ENCODE data around the gene SRA1.
A peak's percentile ranks its signal among the peaks of the same experiment; 100 is the strongest.
"Not testable (repeated sequence)": the region's sequence is repeated elsewhere in the genome, so short reads cannot be mapped to it uniquely, and the experiment has no call there.

The SRA1 gene

GRCh38 chr5:140607031-140607430, 49.8 kb upstream of the SRA1 start:
- ChIA-PET POLR2A (no interaction called here), CTCF (no interaction called here)
- Histone ChIP-seq H3K36me3 (ENCODE audit: control insufficient read depth in 2 of 2, insufficient read depth in 1 of 2, low read length in 2 of 2) (no peaks in the 10 kb centered on the region), H3K4me1 (ENCODE audit: control insufficient read depth, insufficient read depth, low read length) (no peaks in the 10 kb centered on the region), H3K4me3 (ENCODE audit: low read depth, low read length) (no peak overlapping the region), H3K27ac (ENCODE audit: extremely low read depth, low read depth, low read length) (no peak overlapping the region), H3K9me3 (ENCODE audit: control insufficient read depth, insufficient read depth, low read depth, low read length) (no peaks in the 10 kb centered on the region)
- peak; percentile 9; the same call in 1 of the 2 replicates for TF ChIP-seq ZNF146 (tag by site-specific recombination; IDR thresholded peaks at IDR 0.05)
- TF ChIP-seq ZNF10 (tag by site-specific recombination; IDR thresholded peaks at IDR 0.05), result no peak
- no peak for TF ChIP-seq ZNF585B (tag by site-specific recombination; IDR thresholded peaks at IDR 0.05)

DNA sequence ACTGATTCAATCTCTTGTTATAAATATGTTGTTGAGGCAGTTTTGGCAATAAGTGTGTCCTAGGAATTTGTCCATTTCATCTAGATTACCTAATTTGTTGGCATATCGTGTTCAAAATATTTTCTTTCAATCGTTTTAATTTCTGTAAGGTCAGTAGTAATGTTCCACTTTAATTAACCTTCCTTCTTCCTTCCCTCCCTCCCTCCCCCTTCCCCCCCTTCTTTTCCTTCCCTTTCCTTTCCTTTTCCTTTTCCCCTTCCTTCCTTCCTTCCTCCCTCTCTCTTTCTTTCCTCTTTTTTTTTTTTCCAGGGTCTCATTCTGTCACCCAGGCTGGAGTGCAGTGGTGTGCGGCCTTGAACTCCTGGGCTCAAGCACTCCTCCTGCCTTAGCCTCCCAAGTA, 48.6 kb upstream of the SRA1 start:
- Histone ChIP-seq H3K4me3 (ENCODE audit: low read depth, low read length) (no peak overlapping the region), H3K27ac (ENCODE audit: extremely low read depth, low read depth, low read length) (no peak overlapping the region), H3K9me3 (ENCODE audit: control insufficient read depth, insufficient read depth, low read depth, low read length) (no peaks in the 10 kb centered on the region), H3K36me3 (ENCODE audit: control insufficient read depth in 2 of 2, insufficient read depth in 1 of 2, low read length in 2 of 2) (no peaks in the 10 kb centered on the region), H3K4me1 (ENCODE audit: control insufficient read depth, insufficient read depth, low read length) (no peaks in the 10 kb centered on the region)
- no peak for TF ChIP-seq ZIC2 (tag by site-specific recombination; IDR thresholded peaks at IDR 0.05)
- ChIA-PET POLR2A (interaction anchor here (0.6 to 0.7 kb wide), 2 partner anchors 27 to 48 kb away, joined by 3 to 6 read pairs; partner anchors contain the start of gene CD14), CTCF (no interaction called here)

DNA sequence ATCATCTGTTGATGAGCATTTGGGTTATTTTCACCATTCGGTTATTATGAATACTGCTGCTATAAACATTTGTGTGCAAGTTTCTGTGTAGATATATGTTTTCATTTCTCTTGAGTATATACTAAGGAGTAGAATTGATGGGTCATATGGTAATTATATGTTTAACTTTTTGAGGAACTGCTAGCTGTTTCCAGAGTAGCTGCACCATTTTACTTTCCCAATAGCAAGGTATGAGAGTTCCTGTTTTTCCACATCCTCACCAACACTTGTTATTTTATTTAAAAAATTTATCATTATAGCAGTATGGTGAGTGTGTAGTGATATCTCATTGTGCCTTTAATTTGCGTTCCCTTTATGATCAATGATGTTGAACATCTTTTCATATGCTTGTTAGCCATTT, 46.5 kb upstream of the SRA1 start:
- ChIA-PET CTCF (interaction anchor here (0.5 to 0.9 kb wide), 3 partner anchors 20 to 230 kb away, joined by 3 to 4 read pairs (median 4); no protein-coding TSS in a partner anchor), POLR2A (no interaction called here)
- no peak overlapping the region for H3K27ac ChIP-seq (ENCODE audit: extremely low read depth, low read depth, low read length)

DNA sequence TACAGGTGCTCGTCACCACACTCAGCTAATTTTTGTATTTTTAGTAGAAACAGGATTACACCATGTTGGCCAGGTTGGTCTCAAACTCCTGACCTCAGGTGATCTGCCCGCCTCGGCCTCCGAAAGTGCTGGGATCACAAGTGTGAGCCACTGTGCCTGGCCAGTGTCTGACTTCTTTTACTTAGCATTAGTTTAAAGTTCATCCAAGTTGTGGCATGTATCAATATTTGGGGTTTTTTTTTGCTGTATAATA, 46.1 kb upstream of the SRA1 start:
- H3K4me3 ChIP-seq (ENCODE audit: low read depth, low read length); H3K9me3 ChIP-seq (ENCODE audit: control insufficient read depth, insufficient read depth, low read depth, low read length); H3K4me1 ChIP-seq (ENCODE audit: control insufficient read depth, insufficient read depth, low read length); H3K36me3 ChIP-seq (ENCODE audit: control insufficient read depth in 2 of 2, insufficient read depth in 1 of 2, low read length in 2 of 2); H3K27ac ChIP-seq (ENCODE audit: extremely low read depth, low read depth, low read length); POLR2A ChIA-PET: not testable (repeated sequence)
- CTCF ChIA-PET, result interaction anchor here (0.5 kb wide), 1 partner anchor 20 kb away, joined by 4 read pairs; no protein-coding TSS in a partner anchor

More for the DNA sequence above, 46.5 kb upstream of the SRA1 start:
- H3K36me3 ChIP-seq (ENCODE audit: control insufficient read depth in 2 of 2, insufficient read depth in 1 of 2, low read length in 2 of 2), result no peaks in the 10 kb centered on the region
- TF ChIP-seq KLF8 (tag by site-specific recombination; IDR thresholded peaks at IDR 0.05) (no peak), SALL2 (tag by site-specific recombination; IDR thresholded peaks at IDR 0.05; ENCODE audit: borderline replicate concordance) (no peak), ZNF394 (tag by site-specific recombination; IDR thresholded peaks at IDR 0.05; ENCODE audit: borderline replicate concordance) (no peak), OSR2 (tag by site-specific recombination; IDR thresholded peaks at IDR 0.05) (no peak), ZNF366 (tag by site-specific recombination; conservative IDR thresholded peaks at IDR 0.05) (no peak), ZNF423 (tag by site-specific recombination; IDR thresholded peaks at IDR 0.05) (no peak), ZNF701 (tag by site-specific recombination; IDR thresholded peaks at IDR 0.05) (no peak)
- TF ChIP-seq, protein P1, sequence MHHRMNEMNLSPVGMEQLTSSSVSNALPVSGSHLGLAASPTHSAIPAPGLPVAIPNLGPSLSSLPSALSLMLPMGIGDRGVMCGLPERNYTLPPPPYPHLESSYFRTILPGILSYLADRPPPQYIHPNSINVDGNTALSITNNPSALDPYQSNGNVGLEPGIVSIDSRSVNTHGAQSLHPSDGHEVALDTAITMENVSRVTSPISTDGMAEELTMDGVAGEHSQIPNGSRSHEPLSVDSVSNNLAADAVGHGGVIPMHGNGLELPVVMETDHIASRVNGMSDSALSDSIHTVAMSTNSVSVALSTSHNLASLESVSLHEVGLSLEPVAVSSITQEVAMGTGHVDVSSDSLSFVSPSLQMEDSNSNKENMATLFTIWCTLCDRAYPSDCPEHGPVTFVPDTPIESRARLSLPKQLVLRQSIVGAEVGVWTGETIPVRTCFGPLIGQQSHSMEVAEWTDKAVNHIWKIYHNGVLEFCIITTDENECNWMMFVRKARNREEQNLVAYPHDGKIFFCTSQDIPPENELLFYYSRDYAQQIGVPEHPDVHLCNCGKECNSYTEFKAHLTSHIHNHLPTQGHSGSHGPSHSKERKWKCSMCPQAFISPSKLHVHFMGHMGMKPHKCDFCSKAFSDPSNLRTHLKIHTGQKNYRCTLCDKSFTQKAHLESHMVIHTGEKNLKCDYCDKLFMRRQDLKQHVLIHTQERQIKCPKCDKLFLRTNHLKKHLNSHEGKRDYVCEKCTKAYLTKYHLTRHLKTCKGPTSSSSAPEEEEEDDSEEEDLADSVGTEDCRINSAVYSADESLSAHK (tag by site-specific recombination; IDR thresholded peaks at IDR 0.05), result no peak
- H3K9me3 ChIP-seq (ENCODE audit: control insufficient read depth, insufficient read depth, low read depth, low read length), result no peaks in the 10 kb centered on the region
- no peaks in the 10 kb centered on the region for H3K4me1 ChIP-seq (ENCODE audit: control insufficient read depth, insufficient read depth, low read length)
- no peak overlapping the region for H3K4me3 ChIP-seq (ENCODE audit: low read depth, low read length)

DNA sequence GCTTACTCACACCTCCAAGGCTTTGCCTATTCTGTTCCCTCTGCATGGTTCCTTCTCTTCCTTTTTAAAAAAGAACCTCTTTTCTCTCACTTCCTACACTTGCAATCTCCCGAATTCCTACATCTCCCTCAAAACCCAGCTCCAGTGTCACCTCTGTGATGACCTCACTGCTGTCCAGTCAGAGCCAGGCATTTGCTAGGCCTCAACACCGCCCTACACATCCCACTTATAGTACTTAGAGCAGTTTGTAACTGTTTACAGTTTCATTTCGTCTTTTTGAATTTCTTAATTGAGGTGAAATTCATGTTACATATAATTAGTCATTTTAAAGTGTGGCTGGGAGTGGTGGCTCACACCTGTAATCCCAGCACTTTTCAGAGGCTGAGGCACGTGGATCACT, 44.9 kb upstream of the SRA1 start:
- Histone ChIP-seq H3K4me3 (ENCODE audit: low read depth, low read length) (no peak overlapping the region), H3K4me1 (ENCODE audit: control insufficient read depth, insufficient read depth, low read length) (no peaks in the 10 kb centered on the region), H3K27ac (ENCODE audit: extremely low read depth, low read depth, low read length) (no peak overlapping the region), H3K36me3 (ENCODE audit: control insufficient read depth in 2 of 2, insufficient read depth in 1 of 2, low read length in 2 of 2) (no peaks in the 10 kb centered on the region), H3K9me3 (ENCODE audit: control insufficient read depth, insufficient read depth, low read depth, low read length) (no peaks in the 10 kb centered on the region)
- ChIA-PET POLR2A (no interaction called here), CTCF (no interaction called here)
- TF ChIP-seq YY2 (tag by site-specific recombination; IDR thresholded peaks at IDR 0.05) (no peak), KLF16 (tag by site-specific recombination; IDR thresholded peaks at IDR 0.05) (no peak), ZNF223 (tag by site-specific recombination; IDR thresholded peaks at IDR 0.05) (no peak), ZNF561 (tag by site-specific recombination; IDR thresholded peaks at IDR 0.05; ENCODE audit: borderline replicate concordance) (no peak), ZNF391 (tag by site-specific recombination; IDR thresholded peaks at IDR 0.05; ENCODE audit: borderline replicate concordance, low read depth) (no peak), FEZF1 (tag by site-specific recombination; IDR thresholded peaks at IDR 0.05) (no peak), BCL11B (tag by site-specific recombination; IDR thresholded peaks at IDR 0.05; ENCODE audit: low read depth) (no peak), ZFP69B (tag by site-specific recombination; IDR thresholded peaks at IDR 0.05) (no peak)
- TF ChIP-seq, protein P2, sequence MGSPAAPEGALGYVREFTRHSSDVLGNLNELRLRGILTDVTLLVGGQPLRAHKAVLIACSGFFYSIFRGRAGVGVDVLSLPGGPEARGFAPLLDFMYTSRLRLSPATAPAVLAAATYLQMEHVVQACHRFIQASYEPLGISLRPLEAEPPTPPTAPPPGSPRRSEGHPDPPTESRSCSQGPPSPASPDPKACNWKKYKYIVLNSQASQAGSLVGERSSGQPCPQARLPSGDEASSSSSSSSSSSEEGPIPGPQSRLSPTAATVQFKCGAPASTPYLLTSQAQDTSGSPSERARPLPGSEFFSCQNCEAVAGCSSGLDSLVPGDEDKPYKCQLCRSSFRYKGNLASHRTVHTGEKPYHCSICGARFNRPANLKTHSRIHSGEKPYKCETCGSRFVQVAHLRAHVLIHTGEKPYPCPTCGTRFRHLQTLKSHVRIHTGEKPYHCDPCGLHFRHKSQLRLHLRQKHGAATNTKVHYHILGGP (tag by site-specific recombination; IDR thresholded peaks at IDR 0.05), result no peak
- TF ChIP-seq, protein P3, sequence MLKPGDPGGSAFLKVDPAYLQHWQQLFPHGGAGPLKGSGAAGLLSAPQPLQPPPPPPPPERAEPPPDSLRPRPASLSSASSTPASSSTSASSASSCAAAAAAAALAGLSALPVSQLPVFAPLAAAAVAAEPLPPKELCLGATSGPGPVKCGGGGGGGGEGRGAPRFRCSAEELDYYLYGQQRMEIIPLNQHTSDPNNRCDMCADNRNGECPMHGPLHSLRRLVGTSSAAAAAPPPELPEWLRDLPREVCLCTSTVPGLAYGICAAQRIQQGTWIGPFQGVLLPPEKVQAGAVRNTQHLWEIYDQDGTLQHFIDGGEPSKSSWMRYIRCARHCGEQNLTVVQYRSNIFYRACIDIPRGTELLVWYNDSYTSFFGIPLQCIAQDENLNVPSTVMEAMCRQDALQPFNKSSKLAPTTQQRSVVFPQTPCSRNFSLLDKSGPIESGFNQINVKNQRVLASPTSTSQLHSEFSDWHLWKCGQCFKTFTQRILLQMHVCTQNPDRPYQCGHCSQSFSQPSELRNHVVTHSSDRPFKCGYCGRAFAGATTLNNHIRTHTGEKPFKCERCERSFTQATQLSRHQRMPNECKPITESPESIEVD (tag by site-specific recombination; IDR thresholded peaks at IDR 0.05), result no peak
